B cell (primary cell): Measurements from ENCODE around the gene SLC23A3.
A peak's percentile ranks its signal among the peaks of the same experiment; 100 is the strongest.

ENCODE experiments used
- EZH2 ChIP-seq: IDR thresholded peaks from 2 replicates; pipeline ENCODE4 v1.6.1; 2012; ENCODE audit warnings: borderline replicate concordance, low read depth, mild to moderate bottlenecking, moderate library complexity, low read length; ENCODE audit not compliant: insufficient read depth, poor library complexity, severe bottlenecking
- TF ChIP-seq, protein P1 (sequence below): fragments of 200-600 bp; IDR thresholded peaks from one replicate; pipeline ENCODE4 v1.8.0; 2022; ENCODE audit warnings: antibody characterized with exemption, mild to moderate bottlenecking

DNA sequence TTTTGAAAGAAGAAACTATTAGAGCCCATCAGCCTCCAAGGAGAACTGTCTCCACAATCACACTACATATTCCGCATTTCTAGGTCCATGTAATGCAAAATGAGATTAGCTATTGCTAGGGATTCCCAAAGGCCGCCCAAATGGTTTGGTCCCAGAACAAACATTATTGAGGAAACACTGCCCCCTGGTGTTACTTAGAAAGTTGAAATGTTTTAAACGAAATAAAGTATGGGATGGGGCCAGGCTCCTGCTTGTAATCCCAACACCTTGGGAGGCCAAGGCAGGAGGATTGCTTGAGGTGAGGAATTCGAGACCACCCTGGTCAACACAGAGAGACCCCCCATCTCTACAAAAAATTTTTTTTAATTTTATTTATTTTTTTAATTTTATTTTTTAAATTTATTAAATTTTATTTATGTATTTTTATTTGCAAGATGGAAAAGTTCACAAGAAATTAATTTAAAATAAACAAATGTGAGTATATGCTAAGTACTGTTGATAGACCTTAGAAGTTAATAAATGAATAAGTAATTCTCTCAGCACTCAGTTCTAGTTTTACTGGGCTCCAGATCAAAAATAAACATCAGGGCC lies 14.7 kb downstream of the SLC23A3 start:
- TF ChIP-seq, protein P1, sequence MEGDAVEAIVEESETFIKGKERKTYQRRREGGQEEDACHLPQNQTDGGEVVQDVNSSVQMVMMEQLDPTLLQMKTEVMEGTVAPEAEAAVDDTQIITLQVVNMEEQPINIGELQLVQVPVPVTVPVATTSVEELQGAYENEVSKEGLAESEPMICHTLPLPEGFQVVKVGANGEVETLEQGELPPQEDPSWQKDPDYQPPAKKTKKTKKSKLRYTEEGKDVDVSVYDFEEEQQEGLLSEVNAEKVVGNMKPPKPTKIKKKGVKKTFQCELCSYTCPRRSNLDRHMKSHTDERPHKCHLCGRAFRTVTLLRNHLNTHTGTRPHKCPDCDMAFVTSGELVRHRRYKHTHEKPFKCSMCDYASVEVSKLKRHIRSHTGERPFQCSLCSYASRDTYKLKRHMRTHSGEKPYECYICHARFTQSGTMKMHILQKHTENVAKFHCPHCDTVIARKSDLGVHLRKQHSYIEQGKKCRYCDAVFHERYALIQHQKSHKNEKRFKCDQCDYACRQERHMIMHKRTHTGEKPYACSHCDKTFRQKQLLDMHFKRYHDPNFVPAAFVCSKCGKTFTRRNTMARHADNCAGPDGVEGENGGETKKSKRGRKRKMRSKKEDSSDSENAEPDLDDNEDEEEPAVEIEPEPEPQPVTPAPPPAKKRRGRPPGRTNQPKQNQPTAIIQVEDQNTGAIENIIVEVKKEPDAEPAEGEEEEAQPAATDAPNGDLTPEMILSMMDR: peak; percentile 87
- no peak for TF ChIP-seq EZH2
